HG03565 (cell line): ENCODE results near the gene TEC.
"Not testable (repeated sequence)": the region's sequence is repeated elsewhere in the genome, so short reads cannot be mapped to it uniquely, and the experiment has no call there.

Experiments used
- ATAC-seq: cut with Tn5 transposase; IDR thresholded peaks from one replicate; pipeline ENCODE4 v1.9.1; 2021; ENCODE audit warnings: mild to moderate bottlenecking, moderate library complexity; ENCODE audit not compliant: unreplicated experiment

The TEC gene

GRCh38 chr4:48169636-48170035, 100.0 kb downstream of the TEC start:
- no peak for ATAC-seq

- ATAC-seq, result peak; percentile 50
Observed at GRCh38 chr4:48167538-48168263, 101.9 kb downstream of the TEC start.

- ATAC-seq, result not testable (repeated sequence)
Observed at GRCh38 chr4:48164561-48164960, 105.1 kb downstream of the TEC start.

- no peak for ATAC-seq
Observed at GRCh38 chr4:48163746-48164145, 105.9 kb downstream of the TEC start.

GRCh38 chr4:48162162-48162561, 107.5 kb downstream of the TEC start:
- ATAC-seq, result no peak

DNA sequence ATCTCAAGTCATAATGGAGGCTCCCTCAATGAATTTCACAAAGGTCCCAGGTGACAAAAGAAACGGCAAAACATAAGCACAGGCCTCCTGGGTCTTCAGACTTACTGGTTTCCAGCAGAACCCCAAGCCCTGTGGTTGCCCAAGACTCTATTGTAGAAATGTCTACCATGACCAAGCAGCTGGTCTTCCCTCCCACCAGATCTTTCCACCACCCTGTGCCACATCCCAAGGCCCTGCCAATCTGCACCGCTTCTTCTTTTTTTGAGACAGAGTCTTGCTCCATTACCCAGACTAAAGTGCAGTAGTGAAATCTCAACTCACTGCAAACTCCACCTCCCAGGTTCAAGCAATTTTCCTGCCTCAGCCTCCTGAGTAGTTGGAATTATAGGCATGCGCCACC, 112.4 kb downstream of the TEC start:
- no peak for ATAC-seq

- ATAC-seq, result no peak
Observed at GRCh38 chr4:48156423-48156822, 113.2 kb downstream of the TEC start.

DNA sequence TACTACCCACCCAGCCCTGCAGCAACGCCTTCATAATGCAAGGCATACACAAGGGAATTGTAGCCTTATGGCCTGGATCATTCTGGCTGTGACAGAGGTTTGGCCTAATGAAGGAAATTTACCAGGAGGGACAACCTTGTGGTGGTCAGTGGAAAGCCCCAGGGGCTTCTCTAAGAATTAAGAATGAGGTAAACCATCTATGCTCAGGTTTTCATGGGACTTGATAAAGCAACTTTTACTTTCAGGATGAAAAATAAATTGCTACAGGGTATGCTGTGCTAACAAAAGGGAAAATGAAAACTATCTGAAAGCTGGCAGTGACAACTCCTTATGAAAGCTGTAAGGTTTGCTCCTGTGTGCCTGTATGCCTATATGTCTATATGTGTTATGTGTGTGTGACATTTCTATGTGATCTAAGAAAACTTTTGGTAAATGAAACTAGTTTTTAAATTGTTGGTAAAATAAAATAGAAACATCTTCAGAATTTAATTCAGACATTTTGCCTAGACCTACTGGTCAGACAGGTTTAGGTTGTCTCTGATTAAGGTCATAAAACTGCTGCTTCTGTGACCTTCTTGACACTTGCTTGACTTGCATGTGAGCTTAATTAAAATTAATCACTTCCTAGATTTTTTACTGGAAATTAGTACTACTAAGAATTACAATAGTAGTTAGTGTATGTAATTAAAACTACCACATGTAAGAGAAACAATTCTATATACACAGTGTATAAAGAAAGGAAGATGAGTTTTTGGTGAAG, 115.7 kb downstream of the TEC start:
- ATAC-seq, result peak; percentile 64

GRCh38 chr4:48152259-48152658, 117.4 kb downstream of the TEC start:
- no peak for ATAC-seq

- no peak for ATAC-seq
Observed at GRCh38 chr4:48149827-48150370, 119.7 kb downstream of the TEC start.

DNA sequence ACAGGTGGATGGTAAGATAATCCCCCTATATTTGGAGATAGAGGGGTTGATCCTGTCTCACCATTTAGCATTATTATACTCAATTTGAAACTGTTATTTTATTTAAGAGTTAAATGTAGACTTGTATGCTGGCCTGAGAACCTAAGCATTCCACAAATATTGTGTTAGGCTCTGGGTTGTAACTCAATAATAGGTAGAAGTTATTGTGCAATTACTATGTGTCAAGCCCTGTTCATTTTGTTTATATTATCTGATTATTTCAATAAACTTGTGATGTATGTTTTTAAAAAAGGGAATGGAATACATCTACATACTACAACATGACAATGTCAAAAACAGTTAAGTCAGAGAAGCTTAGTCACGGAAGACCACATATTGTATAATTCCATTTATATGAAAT, 122.0 kb downstream of the TEC start:
- ATAC-seq, result no peak

GRCh38 chr4:48141048-48141447, 128.6 kb downstream of the TEC start:
- ATAC-seq, result no peak

DNA sequence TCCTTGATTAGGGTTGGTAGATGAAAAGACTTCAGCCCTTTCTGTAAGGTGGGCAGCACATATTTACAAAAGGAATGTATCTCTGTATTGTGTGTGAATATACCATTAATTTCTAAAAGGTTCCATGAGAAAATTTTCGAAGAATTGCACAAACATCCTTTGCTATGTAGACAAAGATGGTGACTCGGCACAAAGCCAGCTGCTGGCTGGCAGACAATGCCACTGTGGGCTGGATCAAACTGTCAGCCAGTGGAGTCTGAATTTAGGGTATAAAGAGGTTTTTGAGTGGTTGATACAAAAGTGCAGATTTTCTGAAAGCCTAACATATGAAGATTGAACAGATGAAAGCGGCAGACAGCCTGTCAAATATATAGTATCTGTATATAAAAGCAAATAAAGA, 129.9 kb downstream of the TEC start:
- ATAC-seq, result no peak

DNA sequence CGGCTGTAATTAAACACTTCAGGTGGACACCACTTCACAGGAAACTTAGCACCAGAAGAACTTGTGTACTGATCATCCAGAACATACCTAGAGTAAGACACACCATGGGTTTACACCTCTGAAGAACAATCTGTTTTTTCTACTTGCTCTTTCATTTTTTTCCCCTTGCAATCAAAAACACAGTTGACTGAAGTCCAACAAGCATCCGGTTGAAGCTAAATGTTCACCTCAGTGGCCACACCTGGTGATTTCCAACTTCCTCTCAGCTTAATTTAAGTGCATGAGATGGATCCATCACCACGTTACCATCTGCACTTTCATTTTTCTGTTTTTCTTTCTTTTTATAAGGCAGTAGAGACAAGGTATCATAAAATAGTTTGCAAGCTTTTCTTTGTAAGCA, 130.7 kb downstream of the TEC start:
- peak; percentile 67 for ATAC-seq

- ATAC-seq, result no peak
Observed at GRCh38 chr4:48138511-48138910, 131.1 kb downstream of the TEC start.

DNA sequence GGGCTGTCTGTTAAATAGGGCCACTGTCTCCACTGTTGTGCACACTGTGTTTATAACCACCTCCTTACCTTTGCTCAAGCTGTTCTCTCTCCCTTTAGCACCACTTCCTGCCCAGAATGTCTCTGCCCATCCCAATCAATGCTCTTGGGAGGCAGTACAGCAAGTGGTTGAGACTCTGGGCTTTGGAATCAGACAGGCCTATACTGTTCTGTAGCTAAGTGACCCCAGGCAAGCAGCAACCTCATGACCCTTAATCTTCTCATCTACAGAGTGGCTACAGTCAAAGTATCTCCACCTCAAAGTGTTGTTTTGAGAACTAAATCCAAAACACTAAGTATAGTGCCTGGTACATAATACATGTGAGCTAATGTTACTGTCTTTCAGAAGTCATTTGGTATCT, 131.8 kb downstream of the TEC start:
- no peak for ATAC-seq

DNA sequence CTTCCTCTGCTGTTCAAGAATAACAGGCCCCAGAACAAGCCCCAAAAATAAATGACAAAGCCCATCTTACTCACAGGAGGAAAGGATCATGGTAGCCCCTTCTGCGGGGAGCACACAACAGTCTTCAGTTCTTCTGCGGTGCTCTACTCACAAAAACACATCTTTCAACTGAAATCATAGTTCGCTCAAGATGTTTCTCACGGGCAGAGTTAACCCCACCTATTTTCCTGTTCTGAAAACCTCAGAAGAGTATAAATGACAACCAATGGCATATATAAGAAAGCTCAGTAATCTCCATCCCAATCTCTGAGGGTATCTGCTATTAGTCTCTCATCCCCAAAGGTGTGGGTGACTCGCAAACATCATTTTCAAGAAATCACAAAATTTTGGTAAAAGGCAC, 135.6 kb downstream of the TEC start, which contains the start of gene TXK:
TSS of gene TXK (minus strand) at position 170 of the 400 bp plus-strand sequence. CDS start at position 90, 80 bp downstream.
- no peak for ATAC-seq

- no peak for ATAC-seq
Observed at GRCh38 chr4:48133669-48134068, 136.0 kb downstream of the TEC start.

- ATAC-seq, result no peak
Observed at GRCh38 chr4:48131736-48132135, 137.9 kb downstream of the TEC start.

DNA sequence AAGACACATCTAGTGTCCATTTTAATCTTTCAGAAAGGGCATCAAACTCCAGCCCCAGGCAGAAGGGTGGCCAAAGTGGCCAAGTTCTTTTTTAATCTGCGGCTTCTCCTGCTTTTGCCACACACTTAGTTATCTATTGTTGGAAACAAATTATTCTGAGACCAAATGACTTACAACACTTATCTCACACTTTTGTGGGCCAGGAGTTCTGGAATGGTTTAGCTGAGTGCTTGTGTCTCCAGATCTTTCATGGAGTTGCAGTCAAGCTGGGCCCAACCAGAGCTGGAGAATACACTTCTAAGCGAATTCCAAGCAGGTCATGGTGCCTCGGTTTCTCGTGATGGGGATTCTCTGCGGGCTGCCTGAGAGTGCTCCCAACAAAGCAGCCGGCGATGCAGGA, 139.5 kb downstream of the TEC start:
- ATAC-seq, result no peak

- no peak for ATAC-seq
Observed at GRCh38 chr4:48129307-48130014, 140.2 kb downstream of the TEC start.
